ENCODE data around the gene ATP6V0B.

The ATP6V0B gene

DNA sequence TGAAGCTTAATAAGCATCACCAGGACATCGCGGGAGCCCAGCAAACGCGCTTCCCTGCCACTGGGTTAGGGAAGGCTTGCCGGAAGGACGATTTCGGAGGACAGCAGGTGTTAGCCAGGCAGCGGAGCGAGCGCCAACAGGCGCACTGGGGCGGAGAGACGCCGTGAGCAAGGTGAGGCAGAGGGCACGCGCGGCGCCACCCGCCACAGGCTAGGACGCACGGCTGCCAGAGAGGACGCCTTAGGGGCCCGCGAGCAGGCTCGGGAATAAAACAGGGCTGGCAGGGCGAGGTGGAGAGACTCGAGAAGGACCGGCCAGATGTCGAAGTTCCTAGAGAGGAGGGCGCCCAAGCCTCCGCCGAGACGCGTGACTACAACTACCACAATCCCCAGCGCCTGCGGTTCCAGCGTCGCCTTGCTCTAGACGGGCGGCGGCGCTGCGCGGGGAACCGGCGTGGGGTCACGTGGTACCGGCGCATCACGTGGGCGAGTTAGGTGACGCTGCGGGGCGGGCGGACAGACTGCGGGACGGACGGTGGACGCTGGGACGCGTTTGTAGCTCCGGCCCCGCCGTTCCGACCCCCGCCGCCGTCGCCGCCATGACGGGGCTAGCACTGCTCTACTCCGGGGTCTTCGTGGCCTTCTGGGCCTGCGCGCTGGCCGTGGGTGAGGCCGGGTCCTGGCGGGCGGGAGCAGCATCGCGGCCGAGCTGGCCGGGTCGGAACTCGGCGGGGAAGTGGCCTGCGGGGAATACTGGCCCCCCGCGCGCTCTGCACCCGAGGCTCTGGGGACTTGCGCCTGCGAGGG is at the start of gene ATP6V0B:
TSS of gene ATP6V0B (plus strand) at position 518 of the 806 bp plus-strand sequence. CDS start at position 599, 81 bp downstream.
- DNase-seq: peak; percentile 88

GRCh38 chr1:43925846-43926245 is 48.9 kb upstream of the ATP6V0B start:
- DNase-seq: no peak

- no peak for DNase-seq
These were observed 44.4 kb upstream of the ATP6V0B start for GRCh38 chr1:43930168-43930948.

- DNase-seq: no peak
These were observed 43.8 kb upstream of the ATP6V0B start for GRCh38 chr1:43930949-43931275.

GRCh38 chr1:43931711-43932660 is 42.8 kb upstream of the ATP6V0B start:
- DNase-seq: no peak

DNA sequence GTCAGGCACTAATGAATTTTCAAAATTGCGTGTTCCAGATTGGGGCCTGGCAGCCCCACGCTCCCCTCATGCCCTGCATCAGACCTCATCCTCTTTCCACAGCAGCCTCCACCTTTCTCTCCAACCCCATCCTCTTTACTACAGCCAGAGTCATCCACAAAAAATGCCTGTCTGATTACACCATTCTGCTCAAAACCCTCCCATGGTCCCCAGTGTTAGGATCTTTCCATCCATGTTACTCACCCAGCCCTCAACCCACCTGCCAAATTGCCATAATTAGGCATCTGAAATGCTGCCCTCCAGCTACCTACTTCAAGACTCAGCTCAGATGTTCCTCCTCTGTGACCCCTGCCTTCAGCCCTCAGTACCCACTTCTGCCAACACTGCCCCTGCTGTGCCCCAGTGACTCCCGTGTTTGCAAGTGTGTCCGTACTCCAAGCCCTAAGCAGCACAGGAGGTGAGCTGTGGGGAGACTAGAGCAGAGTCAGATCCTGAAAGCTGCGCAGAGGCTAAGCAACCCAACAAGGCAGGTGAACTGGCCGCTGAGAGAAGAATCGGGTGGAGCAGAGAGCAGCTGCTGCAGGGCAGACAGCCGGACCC is 41.9 kb upstream of the ATP6V0B start:
- no peak for DNase-seq

- no peak for DNase-seq
These were observed 41.2 kb upstream of the ATP6V0B start, which contains the start of gene ARTN for GRCh38 chr1:43933386-43934100. TSS of gene ARTN (plus strand) at chr1:43933801. CDS start at chr1:43935657, 1,856 bp downstream.

DNA sequence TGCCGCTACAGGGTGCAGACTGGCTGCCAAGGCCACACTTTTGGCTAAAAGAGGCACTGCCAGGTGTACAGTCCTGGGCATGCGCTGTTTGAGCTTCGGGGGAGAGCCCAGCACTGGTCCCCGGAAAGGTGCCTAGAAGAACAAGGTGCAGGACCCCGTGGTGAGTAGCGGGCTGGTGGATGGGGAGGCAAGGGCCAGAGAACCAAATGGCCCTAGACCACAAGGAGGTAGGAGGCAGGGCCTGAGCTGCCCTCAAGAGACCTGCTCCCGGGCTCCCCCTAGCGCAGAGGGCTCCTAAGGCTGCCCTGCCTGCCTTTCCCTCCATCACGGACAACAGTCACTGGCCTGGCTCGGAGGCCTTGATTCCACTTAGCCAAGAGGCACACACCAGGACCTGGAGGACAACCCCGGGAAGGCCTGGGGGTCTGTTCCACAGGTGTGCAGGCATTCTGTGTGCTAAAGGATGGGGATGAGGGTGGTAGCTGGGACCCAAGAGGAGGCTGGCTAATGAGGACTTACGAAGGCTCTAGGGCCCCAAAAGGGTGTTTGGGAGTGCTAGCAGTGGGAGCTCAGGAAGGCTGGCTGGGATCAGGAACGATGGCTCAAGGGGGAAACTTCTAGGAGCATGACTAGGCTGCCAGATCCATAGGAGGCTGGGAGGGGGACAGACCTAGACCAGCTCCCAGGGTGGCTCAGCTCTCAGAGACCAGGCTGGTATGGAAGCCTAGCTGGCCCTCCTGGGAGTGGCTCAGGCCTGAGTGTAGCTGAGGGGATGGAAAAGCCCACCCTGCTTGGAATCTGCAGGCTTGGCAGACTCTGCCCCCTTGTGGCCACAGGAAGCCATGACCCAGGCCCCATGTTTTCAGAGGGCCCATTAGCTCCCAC is 40.4 kb upstream of the ATP6V0B start:
- no peak for DNase-seq

DNA sequence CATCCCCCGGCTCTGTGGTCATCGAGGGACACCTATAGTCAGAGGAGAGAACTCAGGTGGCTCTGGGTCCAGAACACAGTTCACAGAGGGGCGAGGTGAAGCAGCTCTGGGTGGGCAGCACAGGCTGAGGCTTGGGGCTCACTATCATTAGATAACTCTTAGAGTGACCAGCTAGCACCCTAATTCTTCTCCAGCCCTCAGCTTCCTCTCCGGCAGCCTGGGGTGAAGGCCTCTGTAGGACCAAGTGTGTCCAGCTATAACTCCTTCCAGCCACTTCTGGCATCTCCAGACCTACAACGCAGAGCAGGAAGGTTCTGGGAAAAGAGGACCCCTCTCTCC is 39.8 kb upstream of the ATP6V0B start:
- no peak for DNase-seq

DNA sequence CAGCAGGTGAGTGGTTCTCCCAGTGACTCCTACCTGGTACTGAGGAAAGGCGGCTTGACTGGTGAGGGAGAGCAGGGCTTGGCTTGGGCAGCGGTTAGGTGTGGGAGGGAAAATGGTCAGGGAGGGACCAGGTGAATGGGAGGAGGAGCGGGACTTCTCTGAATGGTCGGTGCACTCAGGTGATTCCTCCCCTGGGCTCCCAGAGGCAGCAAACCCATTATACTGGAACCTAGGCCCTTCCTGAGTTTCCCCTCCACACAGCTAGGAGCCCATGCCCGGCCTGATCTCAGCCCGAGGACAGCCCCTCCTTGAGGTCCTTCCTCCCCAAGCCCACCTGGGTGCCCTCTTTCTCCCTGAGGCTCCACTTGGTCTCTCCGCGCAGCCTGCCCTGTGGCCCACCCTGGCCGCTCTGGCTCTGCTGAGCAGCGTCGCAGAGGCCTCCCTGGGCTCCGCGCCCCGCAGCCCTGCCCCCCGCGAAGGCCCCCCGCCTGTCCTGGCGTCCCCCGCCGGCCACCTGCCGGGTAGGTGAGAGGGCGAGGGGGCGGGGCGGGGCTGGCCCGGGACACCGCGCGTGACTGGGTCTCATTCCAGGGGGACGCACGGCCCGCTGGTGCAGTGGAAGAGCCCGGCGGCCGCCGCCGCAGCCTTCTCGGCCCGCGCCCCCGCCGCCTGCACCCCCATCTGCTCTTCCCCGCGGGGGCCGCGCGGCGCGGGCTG is 38.9 kb upstream of the ATP6V0B start:
- DNase-seq: no peak

- DNase-seq: no peak
These were observed 38.2 kb upstream of the ATP6V0B start for GRCh38 chr1:43936431-43937151.

DNA sequence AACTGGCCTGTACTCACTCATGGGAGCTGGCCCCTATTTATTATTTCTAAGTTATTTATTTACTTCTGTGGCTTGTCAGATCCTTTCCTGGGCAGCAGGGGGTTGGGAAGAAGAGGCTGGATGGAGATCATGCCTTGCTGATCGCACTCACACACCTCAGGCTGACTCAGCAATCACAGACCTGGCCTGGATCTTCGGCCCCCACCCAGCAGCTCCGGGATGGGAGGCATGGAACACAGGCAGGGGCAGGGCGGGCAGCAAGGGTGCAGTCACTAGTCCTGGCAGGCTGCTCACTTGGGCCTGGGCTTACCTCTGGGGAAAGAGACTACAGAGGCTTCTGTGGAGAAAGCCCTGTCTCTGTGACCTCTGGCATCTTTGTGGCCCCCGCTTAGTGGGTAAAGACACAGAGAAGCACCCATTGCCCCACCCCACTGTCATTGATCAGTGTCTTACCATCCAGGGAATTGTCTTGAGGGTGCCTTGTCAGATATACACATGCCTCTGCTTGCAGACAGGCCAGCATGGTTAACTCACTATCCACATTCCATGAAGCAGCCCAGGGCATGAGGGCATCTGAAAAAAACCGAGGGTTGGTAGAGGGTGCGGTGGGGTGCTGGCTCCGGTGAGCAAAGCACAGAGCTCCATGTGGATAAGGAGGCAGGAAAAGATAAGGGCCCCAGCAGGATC is 37.4 kb upstream of the ATP6V0B start:
- no peak for DNase-seq

DNA sequence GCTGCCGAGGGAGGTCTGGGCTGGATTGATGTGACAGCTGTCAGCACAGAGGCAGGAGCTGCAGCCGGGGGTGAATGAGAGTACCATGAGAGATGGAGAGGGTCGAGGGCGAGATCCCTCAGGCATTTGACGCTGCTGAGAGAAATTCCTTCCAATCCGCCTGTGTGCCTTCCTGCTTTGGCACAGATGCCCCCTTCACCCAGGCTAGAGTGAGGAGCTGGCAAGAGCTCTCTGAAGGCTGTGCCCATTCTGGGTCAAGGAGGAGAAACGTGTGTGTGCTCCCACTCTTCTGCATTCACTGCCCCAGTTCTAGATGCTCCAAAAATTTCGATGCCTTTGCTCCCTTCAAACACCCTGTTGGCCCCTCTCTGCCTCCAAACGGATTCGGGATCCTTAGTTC is 36.4 kb upstream of the ATP6V0B start:
- no peak for DNase-seq

DNA sequence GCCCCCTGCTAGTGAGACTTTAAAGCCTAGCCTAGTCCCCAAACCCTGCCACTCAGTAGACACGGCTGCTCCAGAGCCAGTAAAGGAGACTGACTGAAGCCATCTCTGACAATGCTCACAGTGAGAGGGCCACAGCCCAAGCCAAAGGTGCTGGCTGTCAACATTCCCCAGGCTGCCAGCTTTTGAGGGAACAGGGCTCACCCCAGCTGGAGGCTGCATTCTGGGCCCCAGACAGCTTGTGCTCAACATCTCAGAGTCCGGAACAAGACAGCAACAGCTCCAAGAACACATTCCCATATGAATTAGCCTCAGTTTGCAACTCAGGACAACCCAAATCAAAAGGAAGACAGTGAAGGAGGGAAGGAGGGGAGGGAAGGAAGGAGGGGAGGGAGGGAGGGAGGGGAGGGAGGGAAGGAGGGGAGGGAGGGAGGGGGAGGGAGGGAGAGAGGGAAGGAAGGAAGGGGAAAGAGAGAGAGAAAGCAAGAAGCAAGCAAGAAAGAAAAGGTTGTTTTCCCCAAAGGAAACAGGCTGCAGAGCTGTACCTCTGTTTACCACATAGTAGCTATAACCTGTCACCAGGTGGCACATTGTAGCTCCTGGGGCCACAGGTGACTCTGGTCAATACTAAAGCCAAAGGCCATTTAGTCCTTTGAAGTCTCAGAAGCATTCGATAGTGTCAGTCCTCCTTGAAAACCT is 35.7 kb upstream of the ATP6V0B start:
- no peak for DNase-seq

DNA sequence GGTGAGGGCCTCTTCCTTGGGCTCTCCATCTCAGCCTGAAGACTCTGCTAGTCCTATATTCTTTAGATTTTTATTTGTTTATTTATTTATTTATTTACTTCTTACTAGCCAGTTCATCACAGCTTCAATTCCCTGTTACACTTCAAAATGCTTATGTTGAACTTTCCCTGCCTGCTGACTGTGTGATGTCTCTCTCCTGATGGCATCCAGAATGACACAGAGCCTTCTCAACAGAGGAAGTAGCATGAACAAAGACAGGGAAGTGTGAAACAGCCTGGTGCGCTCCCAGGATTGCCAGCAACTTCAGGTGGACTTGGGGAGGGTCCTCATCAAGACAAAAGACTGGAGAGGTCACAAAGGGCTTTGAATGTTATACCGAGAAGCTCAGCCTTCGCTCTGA is 32.3 kb upstream of the ATP6V0B start:
- DNase-seq: no peak

DNA sequence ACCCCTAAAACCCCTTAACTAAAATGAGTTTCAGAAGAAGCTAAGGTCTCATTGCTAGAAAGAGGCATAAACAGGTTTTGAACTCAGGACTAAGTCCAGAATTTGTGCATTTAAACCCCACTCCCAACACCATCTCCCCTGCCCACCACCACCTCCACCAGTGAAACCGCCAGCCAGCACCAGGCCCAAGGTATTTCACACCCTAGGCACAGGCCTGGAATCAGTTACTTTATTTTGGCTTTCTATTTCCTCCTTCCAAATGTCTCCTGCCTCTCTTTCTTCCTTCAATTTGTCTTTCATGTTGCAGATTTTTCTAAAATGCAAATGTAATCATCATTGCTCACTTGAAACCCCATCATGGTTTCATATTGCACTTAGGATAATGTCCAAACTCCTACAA is 29.9 kb upstream of the ATP6V0B start:
- DNase-seq: no peak

- no peak for DNase-seq
These were observed 29.0 kb upstream of the ATP6V0B start for GRCh38 chr1:43945674-43946235.
